Liver (tissue), 9 donors: Measurements from ENCODE around the gene COL4A1. TPM values are rescaled to one million over a fixed set of nuclear protein-coding genes. Genes with fewer than 3 reads are reported as not detected.

Experiments
- DNase-seq: peaks from one replicate; pipeline ENCODE4 v3.0.0-alpha.2; 2017; ENCODE audit warnings: low spot score
- H3K27ac ChIP-seq, 2 donors: one replicate each; pipeline ENCODE4 v1.7.0; 2013; ENCODE audit warnings: inconsistent platforms in 2 of 2, low read length in 2 of 2, control low read depth in 1 of 2, low read depth in 1 of 2, mild to moderate bottlenecking in 1 of 2
- H3K27me3 ChIP-seq, 4 donors: one replicate each; pipeline versions ENCODE4 v1.6.1 to v1.7.0; 2013; ENCODE audit warnings: low read length in 3 of 4, inconsistent platforms in 1 of 4, mild to moderate bottlenecking in 1 of 4, moderate library complexity in 1 of 4; ENCODE audit not compliant: control insufficient read depth in 4 of 4, insufficient read depth in 4 of 4
- H3K36me3 ChIP-seq, 4 donors: one replicate each; pipeline versions ENCODE4 v1.6.1 to v1.7.0; 2013; ENCODE audit warnings: low read length in 3 of 4, mild to moderate bottlenecking in 3 of 4, low read depth in 1 of 4, moderate library complexity in 1 of 4; ENCODE audit not compliant: control insufficient read depth in 4 of 4, insufficient read depth in 3 of 4
- H3K4me1 ChIP-seq, 4 donors: one replicate each; pipeline versions ENCODE4 v1.6.1 to v1.7.0; 2013; ENCODE audit warnings: low read length in 3 of 4, mild to moderate bottlenecking in 3 of 4, moderate library complexity in 1 of 4; ENCODE audit not compliant: control insufficient read depth in 4 of 4, insufficient read depth in 4 of 4
- H3K4me3 ChIP-seq, 3 donors: one replicate each; pipeline versions ENCODE4 v1.6.1 to v1.7.0; 2013; ENCODE audit warnings: low read length in 3 of 3, control low read depth in 1 of 3, low read depth in 1 of 3, mild to moderate bottlenecking in 1 of 3
- H3K9ac ChIP-seq, 2 donors: one replicate each; pipeline ENCODE4 v1.7.0; 2013; ENCODE audit warnings: low read length in 2 of 2, mild to moderate bottlenecking in 2 of 2, moderate library complexity in 2 of 2, control low read depth in 1 of 2, low read depth in 1 of 2
- H3K9me3 ChIP-seq, 4 donors: one replicate each; pipeline versions ENCODE4 v1.6.1 to v1.7.0; 2013; ENCODE audit warnings: low read length in 3 of 4; ENCODE audit not compliant: control insufficient read depth in 4 of 4
- EGR1 ChIP-seq, 2 donors: IDR thresholded peaks; 2 replicates each; pipeline ENCODE4 v1.6.1; 2016 to 2018; ENCODE audit warnings: antibody characterized with exemption in 2 of 2, low read depth in 2 of 2
- FOXA1 ChIP-seq: IDR thresholded peaks from 2 replicates; pipeline ENCODE4 v1.6.1; 2016; ENCODE audit warnings: antibody characterized with exemption
- FOXA2 ChIP-seq: IDR thresholded peaks from 2 replicates; pipeline ENCODE4 v1.6.1; 2016; ENCODE audit warnings: antibody characterized with exemption
- GABPA ChIP-seq, 2 donors: IDR thresholded peaks in 1 of 2; conservative IDR thresholded peaks in 1 of 2; 2 replicates each; pipeline ENCODE4 v1.6.1; 2016; ENCODE audit warnings: antibody characterized with exemption in 2 of 2, mild to moderate bottlenecking in 1 of 2, moderate library complexity in 1 of 2
- HNF4A ChIP-seq, 2 donors: conservative IDR thresholded peaks; 2 replicates each; pipeline ENCODE4 v1.6.1; 2016; ENCODE audit warnings: antibody characterized with exemption in 2 of 2, mild to moderate bottlenecking in 2 of 2
- HNF4G ChIP-seq: IDR thresholded peaks from 2 replicates; pipeline ENCODE4 v1.6.1; 2016; ENCODE audit warnings: antibody characterized with exemption
- JUND ChIP-seq, 2 donors: IDR thresholded peaks; 2 replicates each; pipeline ENCODE4 v1.6.1; 2016; ENCODE audit warnings: antibody characterized with exemption in 2 of 2
- NR2F2 ChIP-seq: IDR thresholded peaks from 2 replicates; pipeline ENCODE4 v1.6.1; 2016; ENCODE audit warnings: antibody characterized with exemption
- RAD21 ChIP-seq, 2 donors: IDR thresholded peaks; 2 replicates each; pipeline ENCODE4 v1.6.1; 2016; ENCODE audit warnings: antibody characterized with exemption in 2 of 2, mild to moderate bottlenecking in 2 of 2
- RXRA ChIP-seq, 2 donors: IDR thresholded peaks; 2 replicates each; pipeline ENCODE4 v1.6.1; 2017 to 2018; ENCODE audit warnings: antibody characterized with exemption in 2 of 2, mild to moderate bottlenecking in 1 of 2
- SP1 ChIP-seq: IDR thresholded peaks from 2 replicates; pipeline ENCODE4 v1.6.1; 2018; ENCODE audit warnings: antibody characterized with exemption, mild to moderate bottlenecking
- TAF1 ChIP-seq: conservative IDR thresholded peaks from 2 replicates; pipeline ENCODE4 v1.6.1; 2016; ENCODE audit warnings: antibody characterized with exemption, mild to moderate bottlenecking
- YY1 ChIP-seq: IDR thresholded peaks from 2 replicates; pipeline ENCODE4 v1.6.1; 2016; ENCODE audit warnings: antibody characterized with exemption, mild to moderate bottlenecking
- WGBS: extraction: QIAGEN DNeasy Blood & Tissue Kit; methylation state at CpG from one replicate; pipeline ENCODE4 v1.1.7; 2013; 5-methylcytosine and 5-hydroxymethylcytosine counted together
- polyA plus RNA-seq, 2 donors: library from polyadenylated mRNA; stranded (reverse) in 1 of 2; unstranded in 1 of 2; fragments of 200-250 nt in 1 of 2; fragments of >200 nt in 1 of 2; fragmentation: Nextera tagmentation in 1 of 2; extraction: Ambion mirVana in 1 of 2; gene quantifications; one replicate each; pipeline versions ENCODE4 v1.2.1 to v1.2.3, GENCODE V29; 2013 to 2015
- total RNA-seq, 2 donors: library from RNA; depleted of rRNA; stranded (reverse); fragments of >200 nt; gene quantifications; one replicate each; pipeline ENCODE4 v1.2.3, GENCODE V29; 2014
- TF ChIP-seq, protein P1 (sequence below): IDR thresholded peaks from 2 replicates; pipeline ENCODE4 v1.6.1; 2016; ENCODE audit warnings: antibody characterized with exemption
- TF ChIP-seq, protein P2 (sequence below): IDR thresholded peaks from 2 replicates; pipeline ENCODE4 v1.6.1; 2016; ENCODE audit warnings: antibody characterized with exemption
- TF ChIP-seq, protein P3 (sequence below): IDR thresholded peaks from 2 replicates; pipeline ENCODE4 v1.6.1; 2016; ENCODE audit warnings: antibody characterized with exemption, mild to moderate bottlenecking
- TF ChIP-seq, protein P4 (sequence below): fragments of 150-350 bp; IDR thresholded peaks from 2 replicates; pipeline ENCODE4 v1.5.1; 2017; ENCODE audit warnings: improper control_type of control experiment, low read depth, low read length; ENCODE audit not compliant: missing input control
- TF ChIP-seq, protein P5 (sequence below): IDR thresholded peaks from 2 replicates; pipeline ENCODE4 v1.6.1; 2016; ENCODE audit warnings: antibody characterized with exemption
- donor health status: healthy.
- donor health status: healthy.
- donor health status: healthy.
- donor health status: healthy.
- donor health status: healthy.

The COL4A1 gene
- total and polyA plus RNA-seq, 4 donors = 5.0 to 68.5 (median 37.9) TPM

DNA sequence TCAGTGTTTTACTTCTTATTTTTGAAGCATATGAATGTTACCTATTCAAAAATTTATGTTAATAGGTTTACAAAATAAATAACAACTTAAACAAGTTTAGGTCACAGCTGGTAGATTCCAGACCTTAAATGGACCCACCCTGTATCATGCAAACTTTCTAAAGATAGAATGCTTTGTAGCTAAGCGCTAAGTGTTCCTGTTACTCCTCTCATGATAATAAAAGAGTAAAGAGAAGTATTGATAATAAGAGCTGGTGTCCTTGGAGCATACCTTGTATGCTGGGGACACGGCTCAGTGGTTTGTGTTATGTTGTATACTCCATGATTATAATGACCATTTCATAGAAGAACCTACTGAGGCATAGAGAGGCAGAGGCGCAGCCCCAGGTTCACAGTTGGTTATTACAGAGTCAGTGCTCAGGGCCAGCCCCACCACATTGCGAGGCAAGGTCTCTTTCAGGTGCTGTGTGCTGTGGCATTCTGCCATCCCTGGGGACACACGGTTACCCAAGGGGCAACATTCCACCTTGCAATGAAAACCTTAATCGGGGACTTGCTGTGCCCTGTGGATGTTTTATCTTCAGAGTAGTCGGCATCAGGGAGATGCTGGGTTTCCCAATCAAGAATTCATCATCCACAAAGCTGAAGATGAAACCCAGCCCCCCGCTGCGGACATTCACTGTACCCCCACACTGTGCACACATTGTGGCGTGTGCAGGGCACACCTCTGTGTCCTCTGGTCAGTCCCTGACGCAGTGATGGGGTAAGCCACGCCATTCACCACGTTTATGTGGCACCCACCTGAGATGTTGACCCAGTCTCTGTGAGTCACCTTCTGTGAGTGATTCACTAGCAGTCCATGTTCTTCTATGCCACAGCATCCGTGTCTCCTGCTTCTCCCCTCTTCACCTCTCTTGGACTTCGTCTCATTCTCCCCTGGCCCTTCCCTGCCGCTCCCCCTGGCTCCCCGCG is 186.7 kb downstream of the COL4A1 start:
- DNase-seq = peak; percentile 10
- no peaks in the 10 kb centered on the region for H3K4me1 ChIP-seq
- no peak overlapping the region for H3K4me3 ChIP-seq
- H3K27ac ChIP-seq = no peak overlapping the region
- H3K27me3 ChIP-seq = peaks cover 0 to 3% (median 1%) of the 10 kb centered on the region in 4 donors
- no peaks in the 10 kb centered on the region for H3K9me3 ChIP-seq
- TF ChIP-seq, protein P1, sequence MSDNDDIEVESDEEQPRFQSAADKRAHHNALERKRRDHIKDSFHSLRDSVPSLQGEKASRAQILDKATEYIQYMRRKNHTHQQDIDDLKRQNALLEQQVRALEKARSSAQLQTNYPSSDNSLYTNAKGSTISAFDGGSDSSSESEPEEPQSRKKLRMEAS = no peak
- TF ChIP-seq NR2F2 (no peak), SP1 (no peak), GABPA (IDR thresholded peaks at IDR 0.05 in 1 of 2, conservative IDR thresholded peaks at IDR 0.05 in 1 of 2) (no peak), RAD21 (IDR thresholded peaks at IDR 0.05) (no peak), JUND (IDR thresholded peaks at IDR 0.05) (no peak), HNF4A (conservative IDR thresholded peaks at IDR 0.05) (no peak), FOXA1 (no peak), FOXA2 (no peak), TAF1 (no peak), HNF4G (no peak), YY1 (no peak), RXRA (IDR thresholded peaks at IDR 0.05) (no peak), EGR1 (IDR thresholded peaks at IDR 0.05; ENCODE audit: low read depth in 2 of 2) (no peak)
- TF ChIP-seq, protein P2, sequence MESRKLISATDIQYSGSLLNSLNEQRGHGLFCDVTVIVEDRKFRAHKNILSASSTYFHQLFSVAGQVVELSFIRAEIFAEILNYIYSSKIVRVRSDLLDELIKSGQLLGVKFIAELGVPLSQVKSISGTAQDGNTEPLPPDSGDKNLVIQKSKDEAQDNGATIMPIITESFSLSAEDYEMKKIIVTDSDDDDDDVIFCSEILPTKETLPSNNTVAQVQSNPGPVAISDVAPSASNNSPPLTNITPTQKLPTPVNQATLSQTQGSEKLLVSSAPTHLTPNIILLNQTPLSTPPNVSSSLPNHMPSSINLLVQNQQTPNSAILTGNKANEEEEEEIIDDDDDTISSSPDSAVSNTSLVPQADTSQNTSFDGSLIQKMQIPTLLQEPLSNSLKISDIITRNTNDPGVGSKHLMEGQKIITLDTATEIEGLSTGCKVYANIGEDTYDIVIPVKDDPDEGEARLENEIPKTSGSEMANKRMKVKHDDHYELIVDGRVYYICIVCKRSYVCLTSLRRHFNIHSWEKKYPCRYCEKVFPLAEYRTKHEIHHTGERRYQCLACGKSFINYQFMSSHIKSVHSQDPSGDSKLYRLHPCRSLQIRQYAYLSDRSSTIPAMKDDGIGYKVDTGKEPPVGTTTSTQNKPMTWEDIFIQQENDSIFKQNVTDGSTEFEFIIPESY = no peak
- TF ChIP-seq, protein P3, sequence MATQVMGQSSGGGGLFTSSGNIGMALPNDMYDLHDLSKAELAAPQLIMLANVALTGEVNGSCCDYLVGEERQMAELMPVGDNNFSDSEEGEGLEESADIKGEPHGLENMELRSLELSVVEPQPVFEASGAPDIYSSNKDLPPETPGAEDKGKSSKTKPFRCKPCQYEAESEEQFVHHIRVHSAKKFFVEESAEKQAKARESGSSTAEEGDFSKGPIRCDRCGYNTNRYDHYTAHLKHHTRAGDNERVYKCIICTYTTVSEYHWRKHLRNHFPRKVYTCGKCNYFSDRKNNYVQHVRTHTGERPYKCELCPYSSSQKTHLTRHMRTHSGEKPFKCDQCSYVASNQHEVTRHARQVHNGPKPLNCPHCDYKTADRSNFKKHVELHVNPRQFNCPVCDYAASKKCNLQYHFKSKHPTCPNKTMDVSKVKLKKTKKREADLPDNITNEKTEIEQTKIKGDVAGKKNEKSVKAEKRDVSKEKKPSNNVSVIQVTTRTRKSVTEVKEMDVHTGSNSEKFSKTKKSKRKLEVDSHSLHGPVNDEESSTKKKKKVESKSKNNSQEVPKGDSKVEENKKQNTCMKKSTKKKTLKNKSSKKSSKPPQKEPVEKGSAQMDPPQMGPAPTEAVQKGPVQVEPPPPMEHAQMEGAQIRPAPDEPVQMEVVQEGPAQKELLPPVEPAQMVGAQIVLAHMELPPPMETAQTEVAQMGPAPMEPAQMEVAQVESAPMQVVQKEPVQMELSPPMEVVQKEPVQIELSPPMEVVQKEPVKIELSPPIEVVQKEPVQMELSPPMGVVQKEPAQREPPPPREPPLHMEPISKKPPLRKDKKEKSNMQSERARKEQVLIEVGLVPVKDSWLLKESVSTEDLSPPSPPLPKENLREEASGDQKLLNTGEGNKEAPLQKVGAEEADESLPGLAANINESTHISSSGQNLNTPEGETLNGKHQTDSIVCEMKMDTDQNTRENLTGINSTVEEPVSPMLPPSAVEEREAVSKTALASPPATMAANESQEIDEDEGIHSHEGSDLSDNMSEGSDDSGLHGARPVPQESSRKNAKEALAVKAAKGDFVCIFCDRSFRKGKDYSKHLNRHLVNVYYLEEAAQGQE = no peak
- TF ChIP-seq, protein P4, sequence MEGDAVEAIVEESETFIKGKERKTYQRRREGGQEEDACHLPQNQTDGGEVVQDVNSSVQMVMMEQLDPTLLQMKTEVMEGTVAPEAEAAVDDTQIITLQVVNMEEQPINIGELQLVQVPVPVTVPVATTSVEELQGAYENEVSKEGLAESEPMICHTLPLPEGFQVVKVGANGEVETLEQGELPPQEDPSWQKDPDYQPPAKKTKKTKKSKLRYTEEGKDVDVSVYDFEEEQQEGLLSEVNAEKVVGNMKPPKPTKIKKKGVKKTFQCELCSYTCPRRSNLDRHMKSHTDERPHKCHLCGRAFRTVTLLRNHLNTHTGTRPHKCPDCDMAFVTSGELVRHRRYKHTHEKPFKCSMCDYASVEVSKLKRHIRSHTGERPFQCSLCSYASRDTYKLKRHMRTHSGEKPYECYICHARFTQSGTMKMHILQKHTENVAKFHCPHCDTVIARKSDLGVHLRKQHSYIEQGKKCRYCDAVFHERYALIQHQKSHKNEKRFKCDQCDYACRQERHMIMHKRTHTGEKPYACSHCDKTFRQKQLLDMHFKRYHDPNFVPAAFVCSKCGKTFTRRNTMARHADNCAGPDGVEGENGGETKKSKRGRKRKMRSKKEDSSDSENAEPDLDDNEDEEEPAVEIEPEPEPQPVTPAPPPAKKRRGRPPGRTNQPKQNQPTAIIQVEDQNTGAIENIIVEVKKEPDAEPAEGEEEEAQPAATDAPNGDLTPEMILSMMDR = no peak
- TF ChIP-seq, protein P5, sequence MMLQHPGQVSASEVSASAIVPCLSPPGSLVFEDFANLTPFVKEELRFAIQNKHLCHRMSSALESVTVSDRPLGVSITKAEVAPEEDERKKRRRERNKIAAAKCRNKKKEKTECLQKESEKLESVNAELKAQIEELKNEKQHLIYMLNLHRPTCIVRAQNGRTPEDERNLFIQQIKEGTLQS = no peak
- 79% methylated on average over 18 of the region's 18 CpGs for WGBS
- H3K9ac ChIP-seq = no peak overlapping the region
- H3K36me3 ChIP-seq = no peaks in the 10 kb centered on the region
